Measurements from ENCODE around the gene CTIF. TPM values are rescaled to one million over a fixed set of nuclear protein-coding genes. Genes with fewer than 3 reads are reported as not detected.

Gene CTIF
- polyA plus RNA-seq, 3 donors = 0.38 to 8.7 (median 1.2) TPM

DNA sequence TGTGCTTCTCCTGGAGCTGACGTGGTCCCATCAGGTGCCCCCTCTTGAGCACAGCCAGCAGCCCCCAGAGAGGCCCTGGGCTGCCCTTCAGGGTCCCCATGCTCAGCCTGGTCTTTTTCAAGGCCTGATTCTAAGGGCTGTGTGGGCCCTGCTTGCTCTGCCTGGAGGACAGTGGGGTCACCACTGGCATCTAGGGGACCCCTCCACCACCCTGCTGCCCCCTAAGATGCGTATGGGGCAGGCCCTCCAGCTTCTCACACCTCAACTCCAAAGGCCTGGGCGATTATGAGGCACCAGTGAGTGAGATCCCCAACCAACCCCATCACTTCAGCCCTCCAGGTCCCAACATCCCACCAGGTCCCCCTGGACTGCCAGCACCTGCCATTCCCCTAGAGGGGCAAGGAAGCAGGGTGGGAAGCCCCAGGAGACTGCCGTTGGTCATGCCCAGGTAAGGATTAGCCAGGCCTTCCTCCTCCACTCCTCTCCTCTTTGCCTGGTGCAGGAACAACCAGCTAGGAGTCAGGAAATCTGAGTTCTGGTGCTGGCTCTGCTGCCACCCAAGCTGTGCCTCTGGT, 297.5 kb downstream of the CTIF start:
- intact Hi-C loops (cut with micrococcal nuclease) = loop anchor here in 1 of 2 donors (10.0 kb wide), 1 partner anchor 52 kb away; no protein-coding TSS in a partner anchor

DNA sequence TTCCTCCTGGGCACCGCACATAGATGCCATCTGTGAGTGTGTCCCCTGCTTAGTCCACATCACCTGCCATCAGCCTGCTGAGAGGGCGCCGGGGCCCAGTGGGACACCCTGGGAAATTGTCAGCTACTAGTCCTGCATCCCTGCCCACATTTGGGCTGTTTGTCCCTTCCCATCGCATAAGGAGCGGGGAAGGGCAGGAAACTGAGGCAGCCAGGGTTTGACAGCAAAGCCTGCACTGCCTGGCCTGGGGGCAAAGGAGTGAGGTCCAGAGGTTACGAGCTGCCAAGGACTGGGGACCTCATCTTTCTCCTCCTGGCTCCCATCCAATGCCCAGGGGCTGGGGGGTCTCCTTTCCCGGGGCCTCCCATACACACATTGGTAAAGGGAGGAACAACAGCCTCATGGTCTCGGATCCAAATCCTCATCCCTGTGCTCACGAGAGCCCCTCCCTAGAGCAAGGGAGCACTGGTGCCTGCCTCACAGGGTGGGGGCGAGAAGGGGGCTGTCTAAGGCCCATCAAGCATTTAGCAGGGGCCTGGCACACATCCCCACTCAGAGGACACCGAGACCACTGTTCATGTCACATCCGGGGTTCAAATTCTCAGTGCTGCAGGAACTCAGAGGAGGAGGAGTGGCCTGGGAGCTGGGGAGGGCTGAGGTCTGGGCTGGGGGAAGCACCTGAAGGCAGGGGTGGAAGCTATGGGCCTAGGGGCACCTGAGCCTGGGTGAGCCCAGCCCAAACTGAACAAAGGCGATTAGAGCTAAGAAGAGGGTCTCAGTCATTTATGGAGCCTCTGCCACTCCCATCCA, 298.2 kb downstream of the CTIF start:
- peak overlapping the region in 2 of 7 donors; percentile 36 to 50 for H3K27ac Mint-ChIP-seq
- Histone ChIP-seq H3K79me2 (ENCODE audit: insufficient read depth, low read length) (no peaks in the 10 kb centered on the region), H3K4me3 (replicated peaks in 1 of 3; ENCODE audit: low read depth in 2 of 3, low read length in 3 of 3) (no peak overlapping the region), H3K27me3 (ENCODE audit: control insufficient read depth in 2 of 2, insufficient read depth in 2 of 2, low read length in 2 of 2) (no peaks in the 10 kb centered on the region), H2AFZ (ENCODE audit: insufficient read depth, low read depth, low read length, poor library complexity, severe bottlenecking) (no peak overlapping the region), H3K27ac (ENCODE audit: low read depth in 1 of 2, low read length in 2 of 2) (no peak overlapping the region), H3K4me1 (ENCODE audit: control insufficient read depth in 1 of 2, insufficient read depth in 2 of 2, low read length in 2 of 2) (peaks cover 55 to 75% of the 10 kb centered on the region in 2 donors), H3K36me3 (replicated peaks in 1 of 2; ENCODE audit: control insufficient read depth in 1 of 2, insufficient read depth in 2 of 2, low read length in 2 of 2) (no peaks in the 10 kb centered on the region), H4K20me1 (ENCODE audit: insufficient read depth, low read length) (no peaks in the 10 kb centered on the region), H3K4me2 (replicated peaks; ENCODE audit: extremely low read depth, low read length, poor library complexity, severe bottlenecking) (no peak overlapping the region), H3K9me3 (replicated peaks in 1 of 2; ENCODE audit: control insufficient read depth in 1 of 2, insufficient read depth in 1 of 2, low read length in 2 of 2) (no peaks in the 10 kb centered on the region), H3K9ac (ENCODE audit: insufficient read depth, low read length, poor library complexity, severe bottlenecking) (no peak overlapping the region)
- DNase-seq = no peak
- H3K27me3 Mint-ChIP-seq (ENCODE audit: low read depth in 3 of 3) = peaks cover 0 to 12% (median 5%) of the 10 kb centered on the region in 3 donors
- peaks cover 0 to 2% (median 0%) of the 10 kb centered on the region in 7 donors for H3K9me3 Mint-ChIP-seq
- H3K4me3 Mint-ChIP-seq = no peak overlapping the region
- 97% methylated on average over 10 of the region's 13 CpGs for WGBS (ENCODE audit: insufficient coverage)
- TF ChIP-seq, protein P1, sequence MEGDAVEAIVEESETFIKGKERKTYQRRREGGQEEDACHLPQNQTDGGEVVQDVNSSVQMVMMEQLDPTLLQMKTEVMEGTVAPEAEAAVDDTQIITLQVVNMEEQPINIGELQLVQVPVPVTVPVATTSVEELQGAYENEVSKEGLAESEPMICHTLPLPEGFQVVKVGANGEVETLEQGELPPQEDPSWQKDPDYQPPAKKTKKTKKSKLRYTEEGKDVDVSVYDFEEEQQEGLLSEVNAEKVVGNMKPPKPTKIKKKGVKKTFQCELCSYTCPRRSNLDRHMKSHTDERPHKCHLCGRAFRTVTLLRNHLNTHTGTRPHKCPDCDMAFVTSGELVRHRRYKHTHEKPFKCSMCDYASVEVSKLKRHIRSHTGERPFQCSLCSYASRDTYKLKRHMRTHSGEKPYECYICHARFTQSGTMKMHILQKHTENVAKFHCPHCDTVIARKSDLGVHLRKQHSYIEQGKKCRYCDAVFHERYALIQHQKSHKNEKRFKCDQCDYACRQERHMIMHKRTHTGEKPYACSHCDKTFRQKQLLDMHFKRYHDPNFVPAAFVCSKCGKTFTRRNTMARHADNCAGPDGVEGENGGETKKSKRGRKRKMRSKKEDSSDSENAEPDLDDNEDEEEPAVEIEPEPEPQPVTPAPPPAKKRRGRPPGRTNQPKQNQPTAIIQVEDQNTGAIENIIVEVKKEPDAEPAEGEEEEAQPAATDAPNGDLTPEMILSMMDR (IDR thresholded peaks at IDR 0.05) = no peak
- intact Hi-C loops (cut with micrococcal nuclease) = loop anchor here in 1 of 2 donors (10.0 kb wide), 1 partner anchor 52 kb away; no protein-coding TSS in a partner anchor
- peaks cover 73% of the 10 kb centered on the region for H3K4me1 Mint-ChIP-seq
- peaks cover 4 to 10% of the 10 kb centered on the region in 2 donors for H3K36me3 Mint-ChIP-seq

More for the DNA sequence above, 297.5 kb downstream of the CTIF start:
- H3K9me3 Mint-ChIP-seq = peaks cover 0 to 2% (median 0%) of the 10 kb centered on the region in 7 donors
- H3K27ac Mint-ChIP-seq = no peak overlapping the region
- Histone ChIP-seq H3K4me2 (replicated peaks; ENCODE audit: extremely low read depth, low read length, poor library complexity, severe bottlenecking) (no peak overlapping the region), H3K27me3 (ENCODE audit: control insufficient read depth in 2 of 2, insufficient read depth in 2 of 2, low read length in 2 of 2) (no peaks in the 10 kb centered on the region), H3K4me1 (ENCODE audit: control insufficient read depth in 1 of 2, insufficient read depth in 2 of 2, low read length in 2 of 2) (peaks cover 48 to 72% of the 10 kb centered on the region in 2 donors), H2AFZ (ENCODE audit: insufficient read depth, low read depth, low read length, poor library complexity, severe bottlenecking) (no peak overlapping the region), H3K4me3 (replicated peaks in 1 of 3; ENCODE audit: low read depth in 2 of 3, low read length in 3 of 3) (no peak overlapping the region), H3K79me2 (ENCODE audit: insufficient read depth, low read length) (no peaks in the 10 kb centered on the region), H3K36me3 (replicated peaks in 1 of 2; ENCODE audit: control insufficient read depth in 1 of 2, insufficient read depth in 2 of 2, low read length in 2 of 2) (no peaks in the 10 kb centered on the region), H4K20me1 (ENCODE audit: insufficient read depth, low read length) (no peaks in the 10 kb centered on the region), H3K27ac (ENCODE audit: low read depth in 1 of 2, low read length in 2 of 2) (no peak overlapping the region), H3K9ac (ENCODE audit: insufficient read depth, low read length, poor library complexity, severe bottlenecking) (no peak overlapping the region), H3K9me3 (replicated peaks in 1 of 2; ENCODE audit: control insufficient read depth in 1 of 2, insufficient read depth in 1 of 2, low read length in 2 of 2) (no peaks in the 10 kb centered on the region)
- TF ChIP-seq, protein P1 (IDR thresholded peaks at IDR 0.05) = no peak
- 81% methylated on average over 3 of the region's 4 CpGs for WGBS (ENCODE audit: insufficient coverage)
- H3K27me3 Mint-ChIP-seq (ENCODE audit: low read depth in 3 of 3) = peaks cover 0 to 12% (median 5%) of the 10 kb centered on the region in 3 donors
- no peak for DNase-seq
- H3K36me3 Mint-ChIP-seq = peaks cover 5 to 8% of the 10 kb centered on the region in 2 donors
- H3K4me1 Mint-ChIP-seq = peaks cover 68% of the 10 kb centered on the region
- H3K4me3 Mint-ChIP-seq = no peak overlapping the region
